Left ventricle myocardium inferior (tissue), 1 donor: ENCODE data around the gene APMAP. TPM values are rescaled to one million over a fixed set of nuclear protein-coding genes. Genes with fewer than 3 reads are reported as not detected.

Experiments
- DNase-seq: peaks from one replicate; pipeline ENCODE4 v3.0.0-alpha.2; 2020
- H3K27ac ChIP-seq: fragments of 200-600 bp; replicated peaks from 2 replicates; pipeline ENCODE4 v1.8.0; 2021
- H3K27me3 ChIP-seq: fragments of 200-600 bp; 2 replicates; pipeline ENCODE4 v1.8.0; 2021; ENCODE audit warnings: low read depth
- H3K36me3 ChIP-seq: fragments of 200-600 bp; 2 replicates; pipeline ENCODE4 v1.8.0; 2021
- H3K4me1 ChIP-seq: fragments of 200-600 bp; 2 replicates; pipeline ENCODE4 v1.8.0; 2021
- H3K4me3 ChIP-seq: fragments of 200-600 bp; 2 replicates; pipeline ENCODE4 v1.8.0; 2021; ENCODE audit warnings: mild to moderate bottlenecking, moderate library complexity
- H3K9me3 ChIP-seq: fragments of 200-600 bp; replicated peaks from 2 replicates; pipeline ENCODE4 v1.8.0; 2021
- CTCF ChIP-seq: fragments of 200-600 bp; IDR thresholded peaks from 2 replicates; pipeline ENCODE4 v1.8.0; 2021; ENCODE audit warnings: antibody characterized with exemption, mild to moderate bottlenecking, borderline replicate concordance
- intact Hi-C: fragments of 100-400 bp; cut with micrococcal nuclease; formaldehyde crosslinking; loops from one replicate; pipeline ENCODE4 v1.11.0; 2022
- total RNA-seq: library from RNA; stranded (reverse); fragmentation: NEBNext Ultra II Directional; extraction: Animal tissue kit (Norgen Biotek cat#: 25700); gene quantifications from one replicate; pipeline ENCODE4 v1.2.1, GENCODE V29; 2021
- donor health status: DM: no; HTN: yes; CAD: no; lungs with severe emphysema.

APMAP gene
- total RNA-seq, 1 donor from 2014 or later, result 23.8 TPM

GRCh38 chr20:25030007-25030648, 37.6 kb upstream of the APMAP start:
- H3K4me3 ChIP-seq, result no peak overlapping the region
- intact Hi-C loops, result no loop called here
- TF ChIP-seq CTCF, result no peak
- DNase-seq, result no peak
- H3K9me3 ChIP-seq, result no peaks in the 10 kb centered on the region
- no peaks in the 10 kb centered on the region for H3K27me3 ChIP-seq
- peak overlapping the region; percentile 98 for H3K27ac ChIP-seq
- peaks cover 25% of the 10 kb centered on the region for H3K36me3 ChIP-seq
- peaks cover 82% of the 10 kb centered on the region for H3K4me1 ChIP-seq

- Histone ChIP-seq H3K27ac (peak overlapping the region; percentile 68), H3K4me1 (peaks cover 80% of the 10 kb centered on the region), H3K9me3 (no peaks in the 10 kb centered on the region), H3K27me3 (no peaks in the 10 kb centered on the region), H3K36me3 (peaks cover 41% of the 10 kb centered on the region), H3K4me3 (no peak overlapping the region)
- DNase-seq, result no peak
- no peak for TF ChIP-seq CTCF
- intact Hi-C loops, result no loop called here
These were observed 33.5 kb upstream of the APMAP start for GRCh38 chr20:25025986-25026605.

GRCh38 chr20:25025091-25025861, 32.7 kb upstream of the APMAP start:
- H3K27ac ChIP-seq, result peak overlapping the region; percentile 68
- H3K9me3 ChIP-seq, result no peaks in the 10 kb centered on the region
- no peak for DNase-seq
- H3K4me1 ChIP-seq, result peaks cover 80% of the 10 kb centered on the region
- H3K4me3 ChIP-seq, result no peak overlapping the region
- no peak for TF ChIP-seq CTCF
- intact Hi-C loops, result no loop called here
- no peaks in the 10 kb centered on the region for H3K27me3 ChIP-seq
- peaks cover 44% of the 10 kb centered on the region for H3K36me3 ChIP-seq

- peaks cover 76% of the 10 kb centered on the region for H3K4me1 ChIP-seq
- no peak for TF ChIP-seq CTCF
- no peaks in the 10 kb centered on the region for H3K27me3 ChIP-seq
- H3K4me3 ChIP-seq, result no peak overlapping the region
- peak overlapping the region; percentile 68 for H3K27ac ChIP-seq
- DNase-seq, result no peak
- intact Hi-C loops, result no loop called here
- no peaks in the 10 kb centered on the region for H3K9me3 ChIP-seq
- peaks cover 44% of the 10 kb centered on the region for H3K36me3 ChIP-seq
These were observed 31.6 kb upstream of the APMAP start for GRCh38 chr20:25024171-25024570.

- Histone ChIP-seq H3K27ac (peak overlapping the region; percentile 68), H3K4me1 (peaks cover 84% of the 10 kb centered on the region), H3K4me3 (no peak overlapping the region), H3K36me3 (peaks cover 44% of the 10 kb centered on the region), H3K9me3 (no peaks in the 10 kb centered on the region), H3K27me3 (no peaks in the 10 kb centered on the region)
- intact Hi-C loops, result no loop called here
- DNase-seq, result no peak
- TF ChIP-seq CTCF, result no peak
These were observed 30.8 kb upstream of the APMAP start for GRCh38 chr20:25023356-25023755.
